Neutrophil (primary cell): ENCODE results near the gene SCO2.

Source experiments
- H3K27ac ChIP-seq: fragments of 200-600 bp; sonication (generic); 2 replicates; pipeline ENCODE4 v1.5.1; 2016; ENCODE audit warnings: mild to moderate bottlenecking, moderate library complexity
- H3K27me3 ChIP-seq: fragments of 200-600 bp; sonication (generic); 2 replicates; pipeline ENCODE4 v1.6.0; 2016; ENCODE audit warnings: mild to moderate bottlenecking
- H3K36me3 ChIP-seq: fragments of 200-600 bp; sonication (generic); 2 replicates; pipeline ENCODE4 v1.5.1; 2017
- H3K4me1 ChIP-seq, 2 experiments: fragments of 200-600 bp in 1 of 2; sonication (generic) in 1 of 2; 1 replicate in 1 of 2; 2 replicates in 1 of 2; pipeline versions ENCODE4 v1.5.1 to v1.6.1; 2013 to 2016; ENCODE audit warnings: low read depth in 1 of 2, low read length in 1 of 2, mild to moderate bottlenecking in 1 of 2, moderate library complexity in 1 of 2; ENCODE audit not compliant: control insufficient read depth in 1 of 2, insufficient read depth in 1 of 2
- H3K4me3 ChIP-seq, 2 experiments: fragments of 200-600 bp in 1 of 2; sonication (generic) in 1 of 2; 1 replicate in 1 of 2; 2 replicates in 1 of 2; pipeline ENCODE4 v1.5.1; 2013 to 2016; ENCODE audit warnings: low read depth in 1 of 2, low read length in 1 of 2, mild to moderate bottlenecking in 1 of 2, moderate library complexity in 1 of 2
- H3K9me3 ChIP-seq: fragments of 200-600 bp; sonication (generic); 2 replicates; pipeline ENCODE4 v1.5.1; 2016
- CTCF ChIP-seq: fragments of 200-600 bp; sonication (generic); IDR thresholded peaks from 2 replicates; pipeline ENCODE4 v1.5.1; 2016; ENCODE audit warnings: antibody characterized with exemption

Gene SCO2

GRCh38 chr22:50546326-50547262 lies 21.2 kb upstream of the SCO2 start:
- Histone ChIP-seq H3K27ac (no peak overlapping the region), H3K4me1 (peaks cover 47 to 54% of the 10 kb centered on the region in 2 experiments), H3K9me3 (no peaks in the 10 kb centered on the region), H3K27me3 (peaks cover 50% of the 10 kb centered on the region), H3K36me3 (no peaks in the 10 kb centered on the region), H3K4me3 (no peak overlapping the region)
- no peak for TF ChIP-seq CTCF

GRCh38 chr22:50545522-50546325 lies 20.3 kb upstream of the SCO2 start, which contains the start of gene KLHDC7B:
TSS of gene KLHDC7B (plus strand) at chr22:50545899. CDS start at chr22:50546244, 345 bp downstream.
- H3K27me3 ChIP-seq = peaks cover 50% of the 10 kb centered on the region
- H3K36me3 ChIP-seq = no peaks in the 10 kb centered on the region
- no peaks in the 10 kb centered on the region for H3K9me3 ChIP-seq
- no peak for TF ChIP-seq CTCF
- peak within 1 kb of the TSS; percentile 100 for H3K27ac ChIP-seq
- H3K4me1 ChIP-seq = peaks cover 56 to 62% of the 10 kb centered on the region in 2 experiments
- H3K4me3 ChIP-seq = peak within 1 kb of the TSS in 1 of 2 experiments; percentile 63

GRCh38 chr22:50544746-50545253 lies 19.4 kb upstream of the SCO2 start:
- H3K4me1 ChIP-seq = peaks cover 65 to 71% of the 10 kb centered on the region in 2 experiments
- H3K36me3 ChIP-seq = no peaks in the 10 kb centered on the region
- no peaks in the 10 kb centered on the region for H3K9me3 ChIP-seq
- H3K4me3 ChIP-seq = peak overlapping the region; percentile 59 to 63
- peak overlapping the region; percentile 100 for H3K27ac ChIP-seq
- H3K27me3 ChIP-seq = peaks cover 44% of the 10 kb centered on the region
- TF ChIP-seq CTCF = no peak

DNA sequence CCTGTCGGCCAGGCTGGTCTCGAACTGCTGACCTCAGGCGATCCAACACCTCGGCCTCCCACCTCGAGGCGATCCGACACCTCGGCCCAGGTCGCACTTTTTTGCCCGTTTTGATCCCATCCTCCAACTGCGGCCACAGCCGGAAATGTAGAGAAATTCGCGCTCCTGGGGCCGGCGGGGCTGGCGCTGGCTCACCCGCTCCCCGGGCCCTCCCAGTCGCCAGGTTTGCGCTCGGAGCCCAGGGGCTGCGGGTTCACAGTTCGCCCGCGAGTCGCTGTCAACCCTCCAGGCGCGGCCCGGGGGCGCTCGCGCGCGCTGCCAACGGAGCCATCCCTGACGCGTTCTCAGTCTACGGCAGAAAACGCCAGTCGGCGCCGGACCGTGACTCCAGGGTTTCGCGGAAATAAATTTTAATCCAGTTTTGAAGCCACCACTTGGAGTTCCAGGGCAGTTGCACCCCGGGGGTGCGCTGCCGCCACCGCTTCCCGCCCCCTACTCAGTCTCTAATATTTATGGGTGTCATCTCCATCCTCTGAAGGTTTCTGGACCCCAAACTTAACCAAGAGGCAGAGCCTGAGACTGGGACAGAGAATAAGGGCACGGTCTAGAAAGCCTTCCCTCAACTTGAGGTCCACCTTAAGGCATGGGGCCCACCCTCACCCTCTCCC lies 18.8 kb upstream of the SCO2 start:
- H3K36me3 ChIP-seq = no peaks in the 10 kb centered on the region
- peak overlapping the region; percentile 100 for H3K27ac ChIP-seq
- H3K9me3 ChIP-seq = no peaks in the 10 kb centered on the region
- H3K4me3 ChIP-seq = peak overlapping the region; percentile 59 to 63
- peaks cover 71 to 77% of the 10 kb centered on the region in 2 experiments for H3K4me1 ChIP-seq
- peak; percentile 90 for TF ChIP-seq CTCF
- peaks cover 38% of the 10 kb centered on the region for H3K27me3 ChIP-seq

DNA sequence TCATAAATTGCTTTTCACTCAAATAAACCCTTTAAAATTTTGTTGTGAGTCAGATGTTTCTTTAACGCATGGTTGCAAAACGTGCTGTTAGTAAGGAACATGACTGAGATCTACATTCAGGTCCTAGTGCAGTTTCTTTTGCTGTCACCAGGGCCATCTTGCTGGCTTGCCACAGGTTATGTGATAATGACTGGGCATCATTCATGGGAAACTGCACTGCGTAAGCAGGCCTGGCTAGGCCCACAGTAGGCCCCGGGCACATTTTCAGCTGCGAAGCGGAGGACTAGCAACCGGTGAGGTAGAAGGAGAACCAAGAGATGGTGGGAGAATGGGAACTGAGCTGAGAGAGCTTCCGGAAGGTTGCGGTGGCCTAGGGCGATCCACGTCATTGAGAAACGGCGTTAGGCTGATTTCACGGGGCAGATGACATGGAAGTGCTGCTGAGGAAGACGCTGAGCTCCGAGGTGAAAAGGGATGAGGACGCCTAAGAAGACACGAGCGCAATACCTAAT lies 17.1 kb upstream of the SCO2 start:
- Histone ChIP-seq H3K27ac (peak overlapping the region; percentile 100), H3K4me3 (peak overlapping the region; percentile 59 to 63), H3K4me1 (peaks cover 77 to 79% of the 10 kb centered on the region in 2 experiments), H3K9me3 (no peaks in the 10 kb centered on the region), H3K36me3 (no peaks in the 10 kb centered on the region), H3K27me3 (peaks cover 20% of the 10 kb centered on the region)
- peak; percentile 81 for TF ChIP-seq CTCF
